SH-SY5Y (cell line): ENCODE measurements around the gene METRNL.

Experiments
- GATA2 ChIP-seq: IDR thresholded peaks from 2 replicates; pipeline ENCODE4 v1.6.1; 2011; ENCODE audit warnings: mild to moderate bottlenecking, low read depth, low read length
- GATA3 ChIP-seq: IDR thresholded peaks from 2 replicates; pipeline ENCODE4 v1.6.1; 2011; ENCODE audit warnings: low read depth, mild to moderate bottlenecking, low read length, moderate library complexity

DNA sequence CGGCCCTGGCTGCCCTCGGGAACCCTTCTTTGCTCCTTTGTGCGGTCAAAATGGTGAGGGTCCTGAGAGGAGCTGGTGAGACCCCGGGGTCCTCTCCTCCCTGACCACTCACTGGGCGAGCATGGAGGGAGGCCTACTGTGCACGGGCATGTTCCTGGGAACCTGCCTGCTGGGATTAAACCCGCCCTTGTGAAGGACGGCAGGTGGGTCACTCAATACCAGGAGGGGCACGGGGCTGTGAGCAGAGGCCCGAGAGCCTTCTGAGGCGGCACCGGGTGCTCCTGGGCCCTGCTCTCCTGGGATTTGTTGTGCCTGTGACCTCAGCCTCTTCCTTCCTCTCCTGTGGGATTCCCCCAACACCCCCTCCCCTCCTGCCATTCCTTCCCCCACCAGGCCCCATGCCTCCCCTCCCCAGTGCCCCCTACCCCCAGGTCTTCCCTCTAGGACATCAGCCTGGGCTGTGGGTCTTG lies 19.7 kb downstream of the METRNL start:
- TF ChIP-seq GATA2: no peak
- no peak for TF ChIP-seq GATA3
